NT2/D1 (cell line): ENCODE results near the gene GLUL.

ENCODE experiments used
- SUZ12 ChIP-seq: IDR thresholded peaks from 2 replicates; pipeline ENCODE4 v1.6.1; 2011; ENCODE audit not compliant: insufficient read length, insufficient read depth; ENCODE audit errors: extremely low read depth
- YY1 ChIP-seq: IDR thresholded peaks from 2 replicates; pipeline ENCODE4 v1.6.1; 2011; ENCODE audit not compliant: insufficient read length, insufficient read depth
- ZNF274 ChIP-seq: IDR thresholded peaks from 2 replicates; pipeline ENCODE4 v1.6.1; 2011; ENCODE audit warnings: mild to moderate bottlenecking, low read depth, low read length

- no peak for TF ChIP-seq YY1
- no peak for TF ChIP-seq SUZ12
- TF ChIP-seq ZNF274: no peak
Observed at GRCh38 chr1:182400567-182400966, 9.0 kb upstream of the GLUL start, which contains the start of gene TEDDM1.
